NCI-H2196 treated with DMSO at 0.1 percent for 48 hours (cell line): Measurements from ENCODE around the gene TMEM9.

Source experiments
- DNase-seq: peaks from one replicate; lab custom pipeline; 2025; ENCODE audit not compliant: unreplicated experiment; lab: John Stamatoyannopoulos, UW

The TMEM9 gene

DNA sequence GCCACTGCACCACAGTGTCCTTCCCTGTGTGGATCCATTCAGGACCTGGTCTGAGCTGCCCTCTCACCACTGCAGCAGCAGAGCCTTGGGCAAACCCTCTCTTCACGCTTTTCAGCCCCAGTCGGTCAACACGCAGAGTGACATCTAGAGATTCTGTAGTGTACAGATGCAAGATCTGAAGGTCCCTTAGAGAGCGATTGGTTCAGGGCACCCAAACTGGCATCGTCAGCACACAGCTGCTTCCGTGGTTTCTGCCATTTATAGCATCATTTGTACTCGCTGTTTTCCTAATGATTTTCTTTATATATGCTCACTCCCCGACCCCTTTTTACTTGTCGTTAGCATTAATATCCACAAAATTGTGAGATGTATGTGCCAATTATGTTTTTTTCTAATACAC is 25.8 kb downstream of the TMEM9 start:
- no peak for DNase-seq

DNA sequence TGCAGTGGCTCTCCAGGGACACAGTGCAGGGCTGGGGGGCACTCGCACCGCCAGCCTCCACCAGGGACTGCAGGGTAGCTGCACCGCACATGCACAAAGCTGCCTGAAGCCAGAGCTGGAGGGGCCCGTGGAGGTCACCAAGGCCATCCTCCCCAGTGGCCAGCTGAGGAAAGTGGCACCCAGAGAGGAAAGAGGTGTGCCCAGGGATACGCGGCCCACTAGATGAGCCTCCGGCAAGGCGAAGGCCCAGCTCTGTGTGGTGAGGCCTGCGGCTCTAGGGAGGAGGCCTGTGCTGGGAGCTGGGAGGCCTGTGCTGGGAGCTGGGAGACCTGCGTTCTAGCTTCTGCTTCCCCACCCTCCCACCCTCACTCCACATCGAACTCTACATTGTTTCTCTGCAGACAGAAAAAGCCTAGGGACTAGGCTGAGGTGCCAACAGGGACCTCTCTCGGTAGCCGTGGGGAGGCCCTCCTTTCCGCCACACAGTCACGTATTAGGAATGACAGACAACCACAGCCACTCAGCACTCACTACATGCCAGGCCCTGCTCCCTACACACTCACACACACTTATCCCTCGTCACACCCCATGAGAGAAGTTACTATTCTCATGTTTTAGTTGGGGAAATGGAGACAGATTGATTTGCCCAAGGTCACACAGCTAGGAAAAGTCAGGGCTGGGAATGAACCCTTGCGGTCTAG is 26.4 kb downstream of the TMEM9 start:
- DNase-seq: no peak

DNA sequence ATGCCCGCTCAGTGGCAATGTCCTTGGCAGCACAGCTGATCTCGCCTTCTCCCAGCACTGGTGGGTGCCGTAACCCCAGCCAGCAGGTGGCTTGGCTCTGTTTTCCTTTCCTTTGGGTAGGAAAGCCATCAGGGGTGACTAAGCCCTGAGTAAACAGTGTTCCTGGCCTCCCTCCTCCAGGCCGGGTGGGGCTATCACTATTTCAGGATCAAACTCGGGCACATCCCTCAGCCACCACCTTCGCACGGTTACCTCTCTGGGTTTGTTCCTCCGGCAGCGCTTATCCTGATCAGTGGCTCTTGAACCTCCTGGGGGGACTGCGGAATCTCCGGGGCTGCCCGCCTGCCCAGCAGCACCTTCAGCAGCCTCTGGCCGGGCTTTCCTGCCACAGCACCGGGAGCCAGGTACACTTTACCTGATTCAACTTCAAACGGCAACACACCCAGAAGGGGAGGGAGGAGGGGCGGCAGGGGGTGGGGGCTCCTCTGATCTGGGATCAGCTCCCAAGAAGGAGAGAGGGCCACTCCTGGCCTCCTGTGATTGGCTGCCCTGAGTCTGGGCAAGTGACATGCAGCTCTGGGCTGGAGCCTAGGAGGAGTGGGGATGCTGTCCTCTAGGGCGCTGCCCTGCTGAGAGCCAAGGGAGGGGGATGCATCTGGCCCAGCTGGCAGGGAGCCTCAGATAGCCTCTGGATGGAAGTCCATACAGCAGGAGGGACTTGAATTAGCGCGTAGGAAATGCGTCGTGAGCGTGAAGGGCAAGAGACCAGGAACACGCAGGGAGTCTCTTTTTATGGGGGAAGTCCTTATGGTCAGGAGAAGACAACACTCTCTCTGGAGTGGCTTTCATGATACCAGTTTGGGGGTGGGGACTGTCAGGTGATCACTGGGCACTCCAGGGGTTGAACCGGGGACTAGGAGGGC is 27.2 kb downstream of the TMEM9 start, which contains the start of gene ASCL5:
ASCL5 (minus strand) TSS at position 353 of the 923 bp plus-strand sequence. CDS start 11,812 bp downstream, outside the sequence.
- DNase-seq: peak; percentile 47

DNA sequence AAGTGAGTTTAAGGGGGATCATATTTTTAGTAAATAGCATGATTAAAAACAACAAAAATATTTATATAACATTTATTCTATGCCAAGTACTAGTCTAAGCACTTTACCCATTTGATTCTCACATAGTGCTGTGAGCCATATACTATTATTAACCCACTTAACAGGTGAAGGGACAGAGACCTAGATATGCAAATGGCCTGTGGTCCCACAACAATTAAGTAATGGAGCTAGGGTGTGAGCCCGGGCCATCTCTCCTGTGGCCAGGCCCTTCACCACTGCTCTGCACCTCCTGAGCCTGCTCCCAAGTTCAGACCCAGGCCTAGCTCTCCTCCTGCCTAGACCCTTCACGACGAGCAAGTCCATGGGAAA is 27.8 kb downstream of the TMEM9 start:
- no peak for DNase-seq

DNA sequence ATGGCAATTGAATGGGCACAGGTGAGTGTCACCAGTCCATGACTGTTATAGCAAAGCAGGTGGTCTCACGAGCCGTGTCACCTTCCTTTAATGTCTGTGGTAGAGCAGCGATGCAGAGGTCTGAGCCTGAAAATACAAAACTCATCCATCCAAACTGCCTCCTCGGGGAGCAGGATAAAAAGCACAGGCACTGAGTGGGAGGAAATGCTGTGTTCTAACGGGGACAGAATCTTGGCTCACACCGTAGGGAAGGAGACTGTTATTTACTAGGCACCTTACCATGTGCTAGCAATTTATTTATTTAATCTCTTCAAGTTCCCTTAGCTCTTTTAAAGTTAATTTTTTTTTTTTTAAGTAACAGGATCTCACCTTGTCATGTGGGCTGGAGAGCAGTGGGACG is 28.5 kb downstream of the TMEM9 start:
- DNase-seq: no peak

DNA sequence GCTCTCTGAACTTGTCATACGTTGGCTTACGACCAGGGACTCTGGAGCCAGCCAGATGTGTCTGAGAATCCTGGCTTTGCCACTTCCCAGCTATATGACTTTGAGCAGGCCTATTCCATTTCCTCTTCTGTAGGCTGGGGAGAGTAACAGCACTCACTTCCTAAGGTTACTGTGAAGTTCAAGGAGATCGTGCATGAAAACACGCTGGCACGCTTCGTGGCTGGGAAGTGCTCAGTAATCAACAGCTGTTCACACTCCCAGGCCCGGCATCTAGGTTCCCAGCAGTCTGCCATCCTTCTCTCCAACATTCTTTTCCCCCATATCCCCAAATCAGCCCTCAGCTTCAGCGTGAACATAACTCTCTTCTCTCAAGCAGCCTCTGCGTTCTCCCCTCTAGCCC is 29.3 kb downstream of the TMEM9 start:
- no peak for DNase-seq

DNA sequence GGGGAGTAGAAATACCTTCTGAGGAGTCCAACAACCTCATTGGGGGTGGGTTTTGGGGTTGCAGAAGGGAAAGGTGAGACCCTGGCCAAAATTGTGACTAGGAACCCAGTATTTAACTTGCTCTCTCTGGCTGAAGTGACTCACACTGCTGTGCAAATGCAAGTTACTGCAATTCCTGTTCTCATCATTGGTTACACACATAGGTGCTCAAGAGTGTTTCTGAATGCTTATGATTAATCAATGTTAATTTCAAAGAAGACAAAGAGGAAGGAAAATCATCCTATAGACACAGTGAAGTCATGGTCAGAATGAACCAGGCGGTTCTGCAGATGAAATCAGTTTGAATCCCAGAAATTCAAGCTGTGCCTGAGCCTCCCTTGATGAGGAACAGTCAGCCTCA is 30.4 kb downstream of the TMEM9 start:
- DNase-seq: no peak

DNA sequence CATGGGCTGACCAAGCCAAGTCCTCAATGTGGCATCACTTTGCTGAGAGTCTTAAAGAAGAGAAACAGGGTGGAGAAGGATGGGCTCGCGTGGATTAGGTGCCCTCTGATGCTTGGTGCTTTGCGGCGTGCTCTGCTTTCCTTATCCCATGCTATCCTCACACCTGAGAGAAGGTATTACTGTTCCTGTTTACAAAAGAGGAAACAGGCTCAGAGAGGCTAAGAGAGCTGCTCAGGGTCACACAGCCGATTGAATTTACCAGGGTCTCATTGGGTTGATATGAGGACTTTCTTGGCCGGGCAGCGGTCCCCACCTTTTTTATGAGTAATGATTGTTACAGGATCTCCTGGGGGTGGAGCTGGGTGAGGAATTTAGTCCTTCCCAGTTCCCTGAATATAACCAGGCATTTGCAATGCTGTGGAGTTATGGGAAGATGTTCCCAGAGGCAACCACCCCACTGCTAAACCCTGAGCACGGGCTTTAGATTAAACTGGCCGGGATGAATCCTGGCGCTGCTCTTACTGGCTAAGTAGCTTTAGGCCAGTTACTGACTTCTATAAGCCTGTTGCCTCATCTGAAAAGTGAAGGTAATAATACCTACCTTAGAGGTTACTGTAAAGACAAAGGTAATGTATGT is 31.8 kb downstream of the TMEM9 start:
- no peak for DNase-seq

DNA sequence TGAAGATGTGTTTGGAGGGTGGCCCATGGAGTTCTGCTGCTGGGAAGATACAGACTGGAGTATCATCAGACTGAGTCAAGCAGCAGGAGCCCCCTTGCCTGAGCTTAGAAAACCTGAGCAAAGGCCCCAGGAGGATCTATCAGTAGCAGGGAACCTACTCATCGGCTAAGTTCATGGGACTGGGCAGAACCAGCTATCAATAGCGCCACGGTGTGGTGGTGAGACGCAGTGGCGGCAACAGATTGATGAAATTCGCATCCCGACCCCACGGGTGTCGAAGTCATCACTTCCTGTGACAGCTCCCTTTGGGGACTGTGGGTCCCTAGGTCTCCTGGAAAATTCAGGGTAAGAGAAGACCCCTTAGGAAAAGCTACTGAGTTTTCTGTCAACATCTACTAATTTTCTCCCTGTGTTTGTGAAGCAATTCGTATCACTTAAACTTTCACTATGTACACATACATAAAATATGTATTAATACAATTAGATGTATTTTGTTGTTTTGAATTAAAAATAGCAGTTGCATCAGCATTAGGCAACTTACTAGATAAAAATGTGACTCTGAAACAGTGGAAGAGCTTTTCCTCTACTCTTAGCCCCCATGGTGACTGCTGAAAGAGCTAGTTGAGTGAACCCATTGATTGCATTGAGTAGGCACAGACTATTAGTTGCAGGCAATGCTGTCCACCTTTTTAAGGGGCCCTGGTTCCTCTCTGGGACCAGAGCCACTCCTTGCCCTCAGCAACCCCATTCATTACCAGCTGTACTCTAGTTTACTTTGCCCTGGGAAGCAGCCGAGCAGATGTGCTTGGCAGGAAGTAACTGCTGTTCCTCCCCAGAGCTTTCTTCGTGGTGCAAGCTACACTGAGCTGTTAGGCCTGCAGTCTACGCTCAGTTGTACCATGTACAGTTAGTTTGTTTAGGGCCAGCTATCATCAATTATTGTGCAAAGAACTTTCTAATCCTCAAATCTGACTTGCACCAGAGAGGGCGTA is 34.8 kb downstream of the TMEM9 start:
- DNase-seq: no peak

DNA sequence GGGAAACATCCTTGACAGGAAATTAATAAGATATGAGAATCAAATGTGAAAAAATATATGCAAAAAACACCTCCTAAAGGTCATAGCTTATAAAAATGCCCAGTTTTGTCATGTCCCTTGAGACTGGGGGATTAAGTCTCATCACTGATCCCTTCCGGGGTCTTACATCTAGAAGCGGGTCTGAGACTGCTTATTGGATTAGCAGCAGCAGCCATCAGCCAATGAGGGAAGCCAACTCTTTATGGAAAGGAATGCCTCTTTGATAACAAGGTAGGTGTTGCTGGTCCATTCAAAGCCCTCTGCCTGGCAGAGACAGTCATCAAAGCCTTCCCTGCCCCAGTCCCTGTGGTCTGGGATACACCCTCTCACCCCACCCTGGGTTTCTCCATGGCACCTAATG is 38.2 kb downstream of the TMEM9 start:
- DNase-seq: no peak

DNA sequence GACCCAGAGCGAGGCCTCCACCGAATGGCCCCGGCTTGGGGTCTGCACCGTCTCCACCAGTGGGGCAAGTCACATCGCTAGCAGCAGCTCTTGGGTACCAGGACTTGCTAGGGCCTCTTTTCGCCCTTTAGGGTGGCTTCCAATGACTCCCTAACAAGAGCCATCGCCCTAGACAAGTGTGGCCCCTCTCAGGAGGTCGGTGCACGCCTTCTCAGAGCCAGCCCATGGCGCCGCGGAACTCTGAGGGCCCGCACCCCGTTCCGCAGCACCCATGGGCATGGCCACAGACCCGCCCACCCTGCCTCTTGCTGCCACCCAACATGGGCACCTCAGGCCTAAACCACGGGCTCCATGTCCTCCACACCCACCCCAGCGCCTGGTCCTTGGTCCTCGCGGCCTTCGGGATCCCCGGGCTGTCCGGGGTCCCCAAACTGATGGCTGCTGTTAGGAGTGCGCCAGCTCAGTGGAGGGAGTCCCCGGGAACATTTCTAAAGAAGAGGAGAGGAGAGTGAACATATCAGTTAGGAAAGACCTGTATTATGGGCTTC is 38.8 kb downstream of the TMEM9 start:
- DNase-seq: no peak

DNA sequence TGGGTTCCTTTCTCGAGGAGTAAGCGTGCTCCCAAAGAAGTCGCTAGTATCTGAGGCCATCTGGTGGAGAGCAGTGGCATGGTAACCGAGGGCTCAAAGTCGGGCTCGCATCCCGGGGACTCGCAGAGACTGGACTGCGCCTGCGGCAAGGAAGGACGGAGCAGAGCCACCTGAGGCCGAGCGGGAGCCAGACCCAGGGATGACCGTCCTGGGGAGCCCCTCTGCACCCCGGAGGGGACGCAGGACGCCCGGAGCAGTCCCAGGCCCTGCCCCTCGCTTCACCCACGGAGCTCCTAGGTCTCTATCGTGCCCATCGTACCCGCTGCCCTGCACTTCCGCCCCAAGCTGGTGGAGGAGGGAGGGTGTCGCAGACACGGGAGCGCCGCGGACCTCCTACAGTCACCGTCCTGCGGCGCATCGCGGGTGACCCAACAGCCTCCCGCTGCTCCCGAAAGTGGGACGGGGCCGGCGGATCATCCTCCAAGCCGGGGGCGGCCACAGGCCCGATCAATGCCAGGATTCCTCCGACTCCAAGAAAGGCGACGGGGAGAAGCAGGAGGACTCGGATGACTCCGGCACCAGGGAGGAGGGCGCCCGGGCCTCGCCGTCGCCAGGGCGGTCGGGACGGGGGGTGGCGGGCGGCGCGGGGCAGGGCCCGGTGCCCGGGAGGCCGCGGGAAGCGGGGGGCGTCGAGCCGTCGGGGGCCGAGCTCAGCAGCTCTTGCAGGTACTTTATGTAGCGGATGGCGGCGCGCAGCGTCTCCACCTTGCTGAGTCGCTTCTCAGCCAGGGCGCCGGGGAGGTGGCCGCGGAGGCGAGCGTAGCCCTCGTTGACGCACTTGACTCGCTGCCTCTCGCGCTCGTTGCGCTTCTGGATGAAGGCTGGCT is 39.8 kb downstream of the TMEM9 start:
- peak; percentile 93 for DNase-seq

DNA sequence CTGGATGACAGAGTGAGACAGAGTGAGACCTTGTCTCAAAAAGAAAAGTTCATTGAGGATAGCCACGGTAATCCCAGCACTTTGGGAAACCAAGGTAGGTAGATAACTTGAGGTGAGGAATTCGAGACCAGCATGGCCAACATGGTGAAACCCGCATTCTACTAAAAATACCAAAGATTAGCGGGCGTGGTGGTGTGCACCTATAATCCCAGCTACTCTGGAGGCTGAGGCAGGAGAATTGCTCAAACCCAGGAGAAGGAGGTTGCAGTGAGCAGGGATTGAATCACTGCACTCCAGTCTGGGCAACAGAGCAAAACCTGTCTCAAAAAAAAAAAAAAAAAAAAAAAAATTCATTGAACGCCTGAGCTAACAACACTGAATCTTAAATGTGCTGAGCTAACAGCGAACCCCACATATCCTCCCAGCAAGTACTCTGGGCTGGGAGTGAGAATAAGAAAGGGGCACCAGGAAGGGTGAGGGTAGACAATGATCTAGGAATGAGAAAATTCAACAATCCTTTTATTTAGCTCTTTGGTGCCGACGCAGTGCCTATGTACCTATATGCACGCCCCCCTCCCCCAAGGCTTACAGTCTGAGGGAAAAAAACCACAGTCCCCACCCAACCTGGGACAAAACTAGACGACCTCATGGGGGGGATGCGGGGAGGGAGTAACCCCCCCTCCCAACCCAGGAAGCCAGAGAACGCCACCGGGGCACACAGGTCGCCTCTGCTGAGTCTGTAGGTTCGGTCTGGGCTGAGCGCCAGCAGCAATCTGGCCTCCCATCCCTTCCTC is 40.6 kb downstream of the TMEM9 start:
- DNase-seq: no peak

DNA sequence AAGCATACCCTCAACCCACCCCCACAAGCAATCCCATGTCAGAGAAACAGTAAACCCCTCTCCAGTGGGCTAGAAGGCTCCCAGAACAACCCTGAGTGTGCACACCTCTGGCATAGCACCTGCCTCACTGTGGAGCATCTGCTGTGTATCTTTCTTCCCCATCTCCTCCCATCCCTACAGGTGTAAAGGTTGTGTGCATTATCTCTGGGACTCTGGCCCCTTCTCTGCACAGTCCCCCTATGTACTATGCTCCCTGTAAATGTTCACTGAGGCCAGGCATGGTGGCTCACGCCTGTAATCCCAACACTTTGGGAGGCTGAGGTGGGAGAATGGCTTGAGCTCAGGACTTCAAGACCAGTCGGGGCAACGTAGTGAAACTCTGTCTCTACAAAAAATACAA is 41.3 kb downstream of the TMEM9 start:
- DNase-seq: no peak

DNA sequence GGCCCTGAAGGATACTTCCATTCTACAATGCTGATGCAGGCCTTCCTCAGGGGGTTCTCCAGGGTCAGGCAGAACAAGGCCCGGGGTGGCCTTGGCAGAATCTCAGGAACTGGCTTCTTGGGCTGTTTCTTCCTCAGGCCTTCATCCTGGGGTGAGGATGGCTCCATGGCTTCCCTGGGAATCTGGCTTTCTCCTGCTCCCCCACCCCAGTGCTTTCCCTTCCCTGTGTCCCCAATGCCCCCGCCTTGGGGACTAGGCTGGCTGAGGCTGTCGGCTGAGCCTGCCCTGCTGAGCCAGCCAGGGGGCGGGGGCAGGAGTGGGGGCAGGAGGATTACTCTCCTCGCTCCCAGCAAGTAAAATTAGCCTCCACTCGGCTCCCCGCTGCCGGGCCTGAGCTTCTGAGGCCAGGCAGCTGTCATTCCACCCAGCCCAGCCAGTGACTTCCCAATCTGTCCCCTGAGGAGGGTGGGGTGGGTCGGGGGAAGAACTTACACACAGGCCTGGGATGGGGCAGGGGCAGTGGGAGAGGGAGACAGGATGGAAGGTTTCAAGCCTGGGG is 42.0 kb downstream of the TMEM9 start, which contains the start of gene CACNA1S:
CACNA1S (minus strand) TSS at position 254 of the 559 bp plus-strand sequence; CDS start at position 167, 87 bp downstream.
- DNase-seq: no peak

DNA sequence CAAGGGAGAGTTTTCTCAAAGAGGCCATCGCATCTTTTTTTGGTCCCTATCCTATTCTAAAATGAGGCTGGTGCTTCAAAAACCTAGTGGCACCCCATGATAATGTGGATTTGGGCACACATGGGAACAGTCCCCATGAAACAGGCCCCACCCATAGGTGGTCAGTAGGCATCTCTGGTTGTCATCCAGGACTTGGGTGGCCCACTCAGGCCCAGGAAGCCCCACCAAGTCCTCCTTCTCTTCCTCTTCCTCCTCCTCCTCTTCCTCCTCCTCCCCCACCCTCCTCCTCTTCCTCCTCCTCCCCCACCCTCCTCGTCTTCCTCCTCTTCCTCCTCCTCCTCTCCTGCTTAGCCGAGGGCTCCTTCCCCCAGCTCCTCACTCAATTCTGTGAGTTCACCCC is 42.6 kb downstream of the TMEM9 start:
- DNase-seq: no peak

DNA sequence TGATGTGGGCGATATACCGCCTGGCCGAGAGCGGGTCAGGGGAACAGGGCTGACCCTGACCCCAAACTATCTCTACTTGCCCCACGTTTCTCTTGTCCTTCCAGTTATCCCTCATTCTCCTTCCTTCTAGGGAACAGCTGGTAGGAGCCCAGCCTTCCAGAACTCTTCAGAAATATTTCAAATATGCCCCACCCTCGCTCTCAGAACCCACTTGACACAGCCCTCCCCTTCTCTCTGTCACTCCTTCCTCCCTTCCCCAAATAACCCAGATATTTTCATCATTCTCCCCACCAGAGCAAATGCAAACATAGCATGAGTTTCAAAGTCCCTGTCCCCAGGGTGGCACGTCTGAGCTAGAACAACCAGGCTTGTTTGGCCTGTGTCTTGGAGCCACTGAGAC is 43.1 kb downstream of the TMEM9 start:
- DNase-seq: no peak

DNA sequence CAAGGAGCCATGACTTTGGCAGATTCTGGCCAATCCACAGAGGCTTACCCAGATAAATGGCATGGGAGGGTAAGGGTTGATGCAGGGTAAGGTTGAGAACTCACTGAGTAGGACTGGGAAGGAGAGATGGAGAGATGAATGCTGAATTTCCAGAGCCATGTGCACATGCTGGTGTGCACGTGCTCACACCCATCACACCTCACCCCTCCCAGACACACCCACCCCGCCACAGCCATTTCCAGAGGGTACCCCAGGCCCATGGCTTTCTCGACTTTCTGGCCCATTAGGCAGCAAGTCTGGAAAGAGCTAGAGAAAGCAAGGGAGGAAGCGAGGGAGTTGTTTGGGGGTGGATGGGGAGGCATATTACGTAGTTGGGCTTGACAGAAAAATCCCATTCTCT is 43.7 kb downstream of the TMEM9 start:
- DNase-seq: no peak
